GM21367 (cell line): ENCODE data around the gene KIAA0825.
"Not testable (repeated sequence)": the region's sequence is repeated elsewhere in the genome, so short reads cannot be mapped to it uniquely, and the experiment has no call there.

ENCODE experiments used
- ATAC-seq: cut with Tn5 transposase; IDR thresholded peaks from one replicate; pipeline ENCODE4 v1.9.1; 2021; ENCODE audit not compliant: unreplicated experiment

KIAA0825 gene

DNA sequence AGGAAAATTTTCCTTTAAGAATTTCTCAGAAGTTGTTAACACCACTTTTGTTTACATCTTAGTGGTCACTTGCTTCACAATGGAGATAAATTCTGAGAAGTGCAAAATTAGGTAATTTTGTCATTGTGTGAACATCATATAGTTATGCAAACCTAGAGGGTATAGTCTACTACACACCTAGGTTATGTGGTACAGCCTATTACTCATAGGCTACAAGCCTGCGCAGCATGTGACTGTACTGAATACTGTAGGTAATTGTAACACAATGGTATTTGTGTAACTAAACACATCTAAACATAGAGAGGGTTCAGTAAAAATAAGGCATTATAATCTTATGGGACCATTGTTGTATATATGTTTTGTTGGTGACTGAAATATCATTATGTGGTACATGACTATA, 488.3 kb downstream of the KIAA0825 start:
- ATAC-seq: no peak

DNA sequence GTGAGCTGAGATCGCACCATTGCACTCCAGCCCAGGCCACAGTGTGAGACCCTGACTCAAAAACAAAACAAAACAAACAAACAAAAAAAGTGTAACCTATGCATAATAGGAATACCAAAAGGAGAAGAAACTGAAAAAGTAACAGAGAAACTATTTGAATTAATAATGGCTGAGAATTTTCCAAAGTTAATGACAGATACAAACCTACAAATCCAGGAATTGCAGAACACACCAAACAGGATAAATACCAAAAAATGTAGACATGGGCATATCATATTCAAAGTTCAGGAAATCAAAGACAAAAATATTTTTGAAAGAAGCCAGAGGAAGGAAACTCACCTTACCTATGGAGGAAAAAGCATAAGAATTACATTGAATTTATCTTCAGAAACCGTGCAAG, 493.3 kb downstream of the KIAA0825 start:
- no peak for ATAC-seq

DNA sequence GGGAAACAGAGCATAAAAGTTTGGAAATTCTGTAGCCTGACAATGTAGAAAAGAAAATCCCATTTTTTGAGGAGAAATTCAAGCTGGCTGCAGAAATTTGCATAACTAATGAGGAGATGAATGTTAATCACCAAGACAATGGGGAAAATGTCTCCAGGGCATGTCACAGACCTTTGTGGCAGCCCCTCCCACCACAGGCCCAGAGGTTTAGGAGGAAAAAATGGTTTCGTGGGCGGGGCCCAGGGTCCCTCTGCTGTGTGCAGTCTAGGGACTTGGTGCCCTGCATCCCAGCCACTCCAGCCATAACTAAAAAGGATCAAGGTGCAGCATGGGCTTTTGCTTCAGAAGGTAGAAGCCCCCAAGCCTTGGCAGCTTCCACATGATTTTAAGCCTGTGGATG, 502.1 kb downstream of the KIAA0825 start:
- ATAC-seq: not testable (repeated sequence)

DNA sequence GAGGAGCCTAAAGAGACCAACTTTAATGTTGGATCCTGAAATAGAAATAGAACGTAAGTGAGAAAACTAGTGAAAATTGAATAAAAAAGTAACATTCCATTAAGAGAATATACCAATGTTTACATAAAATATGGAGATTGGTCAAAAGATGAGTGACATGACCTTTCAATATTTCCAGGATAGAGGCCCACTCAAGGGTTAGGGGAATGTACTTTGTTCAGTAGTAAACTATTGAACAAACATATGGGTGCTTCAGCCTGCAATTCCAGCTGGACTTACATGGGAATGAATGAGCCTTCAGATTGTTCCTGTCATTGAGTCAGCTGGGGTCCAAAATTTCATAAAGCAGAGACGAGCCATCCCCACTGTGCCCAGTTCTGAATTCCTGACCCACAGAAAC, 505.3 kb downstream of the KIAA0825 start:
- ATAC-seq: no peak

DNA sequence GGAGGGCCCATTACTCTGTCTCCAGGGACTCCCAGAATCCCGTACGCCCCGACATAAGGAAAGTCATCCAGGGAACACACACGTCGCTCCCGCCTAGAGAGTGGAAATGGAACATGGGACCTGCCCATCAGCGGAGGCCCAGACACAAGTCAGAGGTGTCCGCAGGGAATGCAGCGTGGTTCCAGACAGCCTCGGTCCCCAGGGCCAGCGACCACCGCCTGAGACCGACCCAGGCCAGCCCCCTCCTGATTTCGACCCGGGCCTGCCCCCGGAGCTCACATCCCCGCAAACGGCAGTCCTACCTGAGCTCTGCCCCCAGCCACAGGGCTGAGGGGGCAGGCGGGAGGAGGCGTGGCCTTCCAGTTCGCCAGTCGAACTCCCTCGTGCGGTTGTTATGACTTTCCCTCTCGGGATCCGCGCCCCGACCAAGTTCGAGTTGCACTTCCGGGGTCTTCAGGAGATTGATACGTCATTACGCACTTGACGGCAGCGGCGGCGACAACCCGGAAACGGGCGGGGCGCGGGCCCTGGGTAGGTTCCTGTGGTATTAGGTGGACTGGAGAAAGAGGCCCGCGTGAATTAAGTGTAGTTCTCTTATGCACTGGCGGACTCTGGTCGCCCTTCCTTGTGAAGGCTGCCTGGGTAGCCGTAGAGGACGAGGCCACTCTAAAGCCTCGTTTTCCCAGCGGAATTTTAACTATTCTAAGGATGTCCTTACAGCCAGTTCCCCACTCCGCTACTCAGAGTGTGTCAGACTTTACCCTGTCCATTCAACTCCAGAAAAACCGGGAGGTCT, 507.0 kb downstream of the KIAA0825 start:
- ATAC-seq: peak; percentile 100

DNA sequence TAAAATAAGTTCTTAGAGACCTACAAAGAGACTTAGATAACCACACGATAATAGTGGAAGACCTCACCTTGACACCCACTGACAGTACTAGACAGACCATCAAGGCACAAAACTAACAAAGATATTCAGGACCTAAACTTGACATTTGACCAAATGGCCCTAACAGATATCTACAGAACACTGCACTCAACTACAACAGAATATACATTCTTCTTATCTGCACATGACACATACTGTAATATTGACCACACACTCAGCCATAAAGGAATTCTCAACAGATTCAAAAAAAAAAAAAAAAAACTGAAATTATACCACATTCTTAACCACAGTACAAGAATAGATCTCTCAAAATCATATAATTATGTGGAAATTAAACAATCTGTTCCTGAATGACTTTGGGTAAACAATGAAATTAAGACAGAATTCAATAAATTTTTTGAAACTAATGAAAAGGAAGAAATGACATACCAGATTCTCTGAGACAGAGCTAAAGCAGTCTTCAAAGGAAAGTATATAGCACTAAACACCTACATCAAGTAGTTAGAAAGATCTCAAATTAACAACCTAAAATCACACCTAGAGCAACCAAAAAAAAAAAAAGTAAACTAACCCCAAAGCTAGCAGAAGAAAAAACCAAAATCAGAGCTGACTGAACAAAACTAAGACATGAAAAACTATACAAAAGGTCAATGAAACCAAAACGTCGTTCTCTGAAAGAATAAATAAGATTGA, 514.7 kb downstream of the KIAA0825 start:
- no peak for ATAC-seq
